VCaP (cell line): ENCODE measurements around the gene AIF1.

Source experiments
- H3K27ac ChIP-seq: fragments of 450-650 bp; 2 replicates; pipeline ENCODE4 v1.5.1; 2017
- TF ChIP-seq, protein P1 (sequence below): fragments of 450-650 bp; conservative IDR thresholded peaks from 2 replicates; pipeline ENCODE4 v1.5.1; 2017; ENCODE audit warnings: mild to moderate bottlenecking, moderate library complexity

The AIF1 gene

DNA sequence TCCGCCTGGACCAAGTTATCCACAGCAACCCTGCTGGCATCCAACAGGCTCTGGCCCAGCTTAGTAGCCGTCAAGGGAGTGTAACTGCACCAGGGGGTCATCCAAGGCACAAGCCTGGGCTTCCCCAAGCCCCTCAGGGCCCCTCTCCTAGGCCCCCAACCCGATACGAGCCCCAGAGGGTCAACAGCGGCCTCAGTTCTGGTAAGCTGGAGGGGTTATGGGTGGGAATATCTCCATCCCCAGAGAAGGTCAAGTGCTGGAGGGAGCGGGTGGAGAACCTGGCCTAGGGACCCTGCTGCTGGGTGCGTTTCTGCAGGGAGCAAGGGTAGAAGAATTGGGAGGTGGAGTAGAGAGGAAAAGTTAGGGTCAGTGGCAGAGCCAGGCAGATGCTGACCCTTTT is 18.4 kb downstream of the AIF1 start:
- peak overlapping the region; percentile 33; the same call in 1 of the 2 replicates for H3K27ac ChIP-seq
- TF ChIP-seq, protein P1, sequence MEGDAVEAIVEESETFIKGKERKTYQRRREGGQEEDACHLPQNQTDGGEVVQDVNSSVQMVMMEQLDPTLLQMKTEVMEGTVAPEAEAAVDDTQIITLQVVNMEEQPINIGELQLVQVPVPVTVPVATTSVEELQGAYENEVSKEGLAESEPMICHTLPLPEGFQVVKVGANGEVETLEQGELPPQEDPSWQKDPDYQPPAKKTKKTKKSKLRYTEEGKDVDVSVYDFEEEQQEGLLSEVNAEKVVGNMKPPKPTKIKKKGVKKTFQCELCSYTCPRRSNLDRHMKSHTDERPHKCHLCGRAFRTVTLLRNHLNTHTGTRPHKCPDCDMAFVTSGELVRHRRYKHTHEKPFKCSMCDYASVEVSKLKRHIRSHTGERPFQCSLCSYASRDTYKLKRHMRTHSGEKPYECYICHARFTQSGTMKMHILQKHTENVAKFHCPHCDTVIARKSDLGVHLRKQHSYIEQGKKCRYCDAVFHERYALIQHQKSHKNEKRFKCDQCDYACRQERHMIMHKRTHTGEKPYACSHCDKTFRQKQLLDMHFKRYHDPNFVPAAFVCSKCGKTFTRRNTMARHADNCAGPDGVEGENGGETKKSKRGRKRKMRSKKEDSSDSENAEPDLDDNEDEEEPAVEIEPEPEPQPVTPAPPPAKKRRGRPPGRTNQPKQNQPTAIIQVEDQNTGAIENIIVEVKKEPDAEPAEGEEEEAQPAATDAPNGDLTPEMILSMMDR: no peak

DNA sequence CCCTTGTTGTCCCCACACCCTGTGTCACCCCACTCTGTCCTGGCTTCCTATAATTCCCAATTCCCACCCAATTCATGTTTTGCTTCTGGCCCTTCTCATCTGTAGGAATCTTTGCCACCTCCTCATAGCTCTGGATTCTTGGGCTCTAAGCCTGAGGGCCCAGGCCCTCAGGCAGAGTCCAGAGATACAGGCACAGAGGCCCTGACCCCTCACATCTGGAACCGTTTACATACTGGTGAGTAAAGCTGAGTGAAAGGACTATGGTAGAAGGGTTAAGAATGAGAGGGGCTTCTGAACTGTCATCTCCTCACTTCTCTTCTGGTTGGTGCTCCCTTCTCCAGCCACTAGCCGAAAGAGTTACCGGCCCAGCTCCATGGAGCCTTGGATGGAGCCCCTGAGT is 19.1 kb downstream of the AIF1 start:
- H3K27ac ChIP-seq: peak overlapping the region; percentile 33; the same call in 1 of the 2 replicates
- TF ChIP-seq, protein P1: no peak

DNA sequence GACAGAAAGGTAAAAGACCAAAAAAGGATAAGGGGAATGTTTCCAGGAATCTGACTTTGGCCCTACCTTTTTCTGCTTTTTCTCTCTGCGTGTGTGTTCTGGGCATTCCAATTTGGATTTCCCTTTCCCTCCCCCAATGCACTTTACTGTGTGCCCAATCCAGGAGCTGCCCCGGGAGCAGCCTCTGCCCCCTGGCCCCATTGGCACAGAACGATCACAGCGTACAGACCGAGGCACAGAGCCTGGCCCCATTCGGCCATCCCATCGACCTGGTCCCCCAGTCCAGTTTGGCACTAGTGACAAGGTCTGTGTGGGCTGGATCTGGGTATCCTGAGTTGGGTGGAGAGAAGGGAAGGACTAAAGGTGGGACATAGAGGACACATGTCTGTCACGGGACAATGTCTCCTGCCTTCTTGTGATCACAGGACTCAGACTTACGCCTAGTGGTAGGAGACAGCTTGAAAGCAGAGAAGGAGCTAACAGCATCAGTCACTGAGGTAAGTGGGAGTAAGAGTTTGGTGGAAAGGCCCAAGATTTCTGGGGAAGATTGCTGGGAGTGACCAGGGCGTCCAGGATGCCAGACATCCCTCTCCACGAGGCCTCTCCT is 20.0 kb downstream of the AIF1 start:
- TF ChIP-seq, protein P1: no peak
- no peak overlapping the region; the same call in 1 of the 2 replicates for H3K27ac ChIP-seq

DNA sequence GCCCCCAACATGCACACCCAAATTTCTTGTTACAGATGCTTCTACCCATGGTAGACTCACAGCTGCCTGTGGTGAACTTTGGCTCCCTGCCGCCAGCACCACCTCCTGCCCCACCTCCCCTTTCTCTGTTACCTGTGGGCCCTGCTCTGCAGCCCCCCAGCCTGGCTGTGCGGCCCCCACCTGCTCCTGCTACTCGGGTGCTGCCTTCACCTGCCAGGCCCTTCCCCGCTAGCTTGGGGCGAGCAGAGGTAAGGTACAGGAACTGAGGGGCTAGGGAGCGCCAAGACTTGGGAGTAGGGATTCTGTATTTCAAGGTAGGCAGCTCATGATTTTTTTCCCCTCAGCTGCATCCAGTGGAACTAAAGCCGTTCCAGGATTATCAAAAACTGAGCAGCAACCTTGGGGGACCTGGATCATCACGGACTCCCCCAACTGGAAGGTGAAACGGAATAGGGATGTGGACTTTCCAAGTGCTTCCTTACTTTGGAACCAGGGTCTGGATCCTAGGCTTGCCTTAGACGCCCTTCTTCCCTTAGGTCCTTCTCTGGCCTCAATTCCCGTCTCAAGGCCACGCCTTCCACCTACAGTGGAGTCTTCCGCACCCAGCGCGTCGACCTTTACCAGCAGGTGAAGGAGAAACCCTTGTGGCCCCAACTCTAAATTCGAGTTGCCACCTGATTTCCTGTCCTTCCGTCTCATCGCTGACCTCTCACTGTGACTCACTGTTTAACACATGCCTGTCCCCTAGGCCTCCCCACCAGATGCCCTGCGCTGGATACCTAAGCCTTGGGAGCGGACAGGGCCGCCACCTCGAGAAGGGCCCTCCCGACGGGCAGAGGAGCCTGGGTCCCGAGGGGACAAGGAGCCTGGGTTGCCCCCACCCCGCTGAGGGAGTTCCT is 21.9 kb downstream of the AIF1 start:
- no peak overlapping the region for H3K27ac ChIP-seq

DNA sequence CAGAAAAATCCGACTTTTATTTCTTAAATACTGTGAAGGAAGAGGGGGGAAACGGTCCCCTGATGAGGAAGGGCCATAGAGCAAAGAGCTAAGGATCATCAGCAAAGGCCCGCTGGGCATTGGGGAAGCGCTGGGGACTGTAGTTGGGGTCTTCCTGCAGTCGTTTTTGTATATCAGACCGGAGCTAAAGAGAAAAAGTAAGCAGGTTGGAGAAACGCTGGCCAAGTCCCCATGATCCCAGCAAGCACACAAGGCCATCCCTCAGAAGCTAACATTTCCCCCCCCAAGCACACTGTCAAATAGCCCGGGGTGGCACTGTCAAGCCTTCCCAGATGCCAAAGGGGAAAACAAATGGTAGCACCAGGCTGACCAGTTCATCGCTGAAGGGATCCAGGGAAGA is 24.0 kb downstream of the AIF1 start:
- TF ChIP-seq, protein P1: no peak
- H3K27ac ChIP-seq: no peak overlapping the region

More for the DNA sequence above, 21.9 kb downstream of the AIF1 start:
- TF ChIP-seq, protein P1: no peak

DNA sequence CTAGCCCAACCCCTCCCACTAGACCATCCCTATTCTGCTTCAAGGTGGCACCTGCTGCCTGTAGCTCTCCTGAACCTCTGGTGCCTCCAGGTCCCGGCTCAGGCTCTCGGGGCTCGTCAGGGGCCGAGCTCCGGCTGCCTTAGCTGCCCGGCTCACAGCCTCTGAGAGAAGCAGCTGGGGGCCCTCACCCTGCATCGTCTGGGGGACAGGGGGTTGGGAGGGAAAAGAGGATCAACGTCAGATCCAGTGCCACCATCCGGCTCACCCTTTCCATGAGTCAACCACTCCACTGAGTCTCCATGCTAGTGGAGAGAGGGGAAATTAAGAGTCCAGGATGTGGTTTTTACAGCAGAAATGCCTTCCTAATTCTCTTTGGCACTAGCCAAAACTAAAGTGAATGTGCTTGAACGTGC is 24.4 kb downstream of the AIF1 start:
- TF ChIP-seq, protein P1: no peak
- H3K27ac ChIP-seq: no peak overlapping the region

DNA sequence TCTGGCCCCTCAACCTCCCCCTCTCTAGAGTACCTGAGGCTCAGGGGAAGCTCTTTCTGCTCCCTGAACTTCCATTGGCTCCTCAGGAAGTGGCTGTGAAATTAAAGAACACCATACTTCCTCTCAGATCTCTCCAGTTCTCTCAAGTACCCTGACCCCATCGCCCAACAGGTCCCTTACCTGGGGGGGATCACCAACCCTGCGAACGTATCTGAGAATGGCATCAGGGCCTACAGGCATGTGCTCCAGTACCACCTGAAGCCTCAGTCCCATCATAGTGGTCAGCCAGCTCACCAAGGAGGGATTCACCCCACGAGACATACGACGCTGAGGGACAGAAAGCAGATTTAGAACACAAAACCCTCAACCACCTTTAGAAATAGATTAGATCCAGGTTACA is 25.6 kb downstream of the AIF1 start:
- H3K27ac ChIP-seq: no peak overlapping the region
- TF ChIP-seq, protein P1: no peak
